ENCODE results near the gene BLZF1.
"Not testable (repeated sequence)": the region's sequence is repeated elsewhere in the genome, so short reads cannot be mapped to it uniquely, and the experiment has no call there.

BLZF1 gene

DNA sequence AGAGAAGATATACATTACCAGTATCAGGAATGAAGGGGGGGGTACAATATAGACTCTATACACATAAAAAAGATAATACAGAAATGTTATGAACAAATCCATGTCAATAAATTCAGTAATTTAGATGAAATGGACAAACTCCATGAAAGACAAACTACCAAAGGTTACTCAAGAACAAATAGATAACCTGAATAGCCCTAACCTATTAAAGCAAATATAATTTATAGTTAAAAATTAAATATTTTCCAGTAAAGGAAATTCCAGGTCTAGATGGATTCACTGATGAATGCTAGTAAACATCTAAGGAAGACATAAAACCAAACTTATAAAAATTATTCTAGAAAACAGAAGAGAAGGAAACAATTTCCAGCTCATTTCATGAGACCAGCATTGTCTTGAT lies 13.2 kb downstream of the BLZF1 start:
- DNase-seq: no peak

DNA sequence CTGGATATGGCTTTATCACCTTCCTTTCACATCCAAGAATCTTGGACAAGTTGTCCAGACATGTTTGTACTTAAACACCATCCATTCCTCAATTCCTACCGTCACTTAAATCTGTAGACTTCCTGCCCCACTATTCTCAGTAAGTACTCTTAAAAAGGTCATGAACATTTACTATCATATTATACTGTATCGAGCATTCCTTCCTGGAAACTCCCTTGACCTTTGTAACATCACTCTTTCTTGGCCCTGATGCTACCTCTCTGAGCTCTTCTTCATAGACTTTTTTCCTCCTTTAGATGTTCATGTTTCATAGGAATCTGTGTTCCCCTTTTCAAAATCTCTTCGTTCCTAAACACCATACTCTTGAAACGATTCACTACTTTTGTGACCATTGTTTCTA lies 15.5 kb downstream of the BLZF1 start:
- TF ChIP-seq GATA1 (IDR thresholded peaks at IDR 0.05; ENCODE audit: low read depth, low read length) (no peak), POLR2A (IDR thresholded peaks at IDR 0.05; ENCODE audit: low read length) (no peak)
- no peak for DNase-seq

More for the DNA sequence above, 13.2 kb downstream of the BLZF1 start:
- TF ChIP-seq POLR2A (IDR thresholded peaks at IDR 0.05; ENCODE audit: low read length) (no peak), GATA1 (IDR thresholded peaks at IDR 0.05; ENCODE audit: low read depth, low read length) (no peak)

DNA sequence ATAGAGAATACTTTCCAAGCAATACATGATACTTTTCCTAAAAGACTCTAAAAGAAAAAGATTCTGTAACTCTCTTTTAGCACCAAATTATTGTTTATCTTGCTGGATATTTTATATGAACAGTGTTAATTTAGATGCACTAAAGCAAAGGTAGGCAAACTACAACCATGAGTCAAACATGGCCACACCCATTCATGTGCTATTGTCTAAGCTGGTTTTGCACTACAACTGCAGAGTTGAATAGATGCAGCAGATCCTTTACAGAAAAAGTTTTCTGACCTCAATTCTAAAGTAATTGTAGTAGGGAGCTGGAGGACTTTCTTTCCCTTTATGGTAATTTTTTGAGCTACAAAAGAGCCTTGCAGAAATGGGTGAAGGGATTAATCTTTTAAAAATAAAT lies 19.4 kb downstream of the BLZF1 start:
- no peak for DNase-seq
- TF ChIP-seq POLR2A (IDR thresholded peaks at IDR 0.05; ENCODE audit: low read length) (no peak), GATA1 (IDR thresholded peaks at IDR 0.05; ENCODE audit: low read depth, low read length) (no peak)

DNA sequence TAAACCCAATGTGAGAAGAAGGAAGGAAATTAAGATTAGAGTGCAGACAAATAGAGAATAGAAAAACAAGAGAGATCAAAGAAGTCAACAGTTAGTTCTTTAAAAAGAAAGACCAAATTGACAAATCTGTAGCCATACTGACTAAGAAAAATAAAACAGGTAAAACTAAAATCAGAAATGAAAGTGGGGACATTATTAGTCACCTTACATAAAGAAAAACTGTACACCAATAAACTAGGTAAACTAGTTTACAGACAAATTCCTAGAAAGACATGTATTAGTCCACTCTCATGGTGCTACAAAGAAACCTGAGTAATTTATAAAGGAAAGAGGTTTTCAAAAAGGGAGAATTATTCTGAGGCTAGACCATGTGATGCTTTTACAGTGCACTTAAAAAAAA lies 22.3 kb downstream of the BLZF1 start:
- no peak for DNase-seq
- TF ChIP-seq POLR2A (IDR thresholded peaks at IDR 0.05; ENCODE audit: low read length): no peak
- TF ChIP-seq GATA1 (IDR thresholded peaks at IDR 0.05; ENCODE audit: low read depth, low read length): no peak

DNA sequence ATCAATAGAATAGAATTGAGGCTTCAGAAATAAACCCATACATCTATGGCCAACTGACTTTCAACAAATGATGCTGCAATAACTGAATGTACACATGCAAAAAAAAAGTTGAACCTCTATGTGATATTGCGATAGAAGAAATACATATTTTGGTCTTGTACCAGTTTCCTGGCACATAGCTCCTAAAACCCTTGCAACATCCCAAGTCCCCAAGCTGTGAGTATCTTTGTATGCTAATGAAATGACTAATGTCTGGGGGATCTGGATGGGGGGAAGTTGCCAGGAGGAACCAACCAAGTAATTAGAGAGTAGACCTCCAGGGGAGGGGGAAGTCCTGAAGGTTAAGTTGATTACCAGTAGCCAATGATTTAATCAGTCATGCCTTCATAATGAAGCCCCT lies 24.4 kb downstream of the BLZF1 start:
- TF ChIP-seq POLR2A (IDR thresholded peaks at IDR 0.05; ENCODE audit: low read length) (no peak), GATA1 (IDR thresholded peaks at IDR 0.05; ENCODE audit: low read depth, low read length) (no peak)
- no peak for DNase-seq

DNA sequence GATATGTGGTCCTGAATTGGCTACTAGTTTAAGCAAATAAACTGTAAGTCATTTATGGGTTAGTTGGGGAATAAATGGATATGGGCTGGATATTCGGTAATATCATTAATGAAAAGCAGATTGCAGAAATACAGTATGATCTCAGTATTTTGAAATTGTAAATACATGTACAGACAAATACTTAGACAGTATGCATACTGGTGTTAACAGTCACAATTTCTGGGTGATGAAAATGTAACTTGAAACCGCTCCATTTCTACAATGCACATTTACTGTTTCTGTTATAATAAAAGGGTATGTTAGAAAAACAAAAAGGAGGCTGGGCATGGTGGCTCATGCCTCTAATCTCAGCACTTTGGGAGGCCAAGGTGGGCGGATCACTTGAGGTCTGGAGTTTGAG lies 28.0 kb downstream of the BLZF1 start:
- no peak for DNase-seq
- TF ChIP-seq POLR2A (IDR thresholded peaks at IDR 0.05; ENCODE audit: low read length) (no peak), GATA1 (IDR thresholded peaks at IDR 0.05; ENCODE audit: low read depth, low read length) (no peak)

DNA sequence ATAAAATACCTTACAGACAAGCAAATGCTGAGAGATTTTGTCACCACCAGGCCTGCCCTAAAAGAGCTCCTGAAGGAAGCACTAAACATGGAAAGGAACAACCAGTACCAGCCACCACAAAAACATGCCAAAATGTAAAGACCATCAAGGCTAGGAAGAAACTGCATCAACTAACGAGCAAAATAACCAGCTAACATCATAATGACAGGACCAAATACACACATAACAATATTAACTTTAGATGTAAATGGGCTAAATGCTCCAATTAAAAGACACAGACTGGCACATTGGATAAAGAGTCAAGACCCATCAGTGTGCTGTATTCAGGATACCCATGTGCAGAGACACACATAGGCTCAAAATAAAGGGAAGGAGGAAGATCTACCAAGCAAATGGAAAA lies 34.6 kb downstream of the BLZF1 start:
- not testable (repeated sequence) for DNase-seq

DNA sequence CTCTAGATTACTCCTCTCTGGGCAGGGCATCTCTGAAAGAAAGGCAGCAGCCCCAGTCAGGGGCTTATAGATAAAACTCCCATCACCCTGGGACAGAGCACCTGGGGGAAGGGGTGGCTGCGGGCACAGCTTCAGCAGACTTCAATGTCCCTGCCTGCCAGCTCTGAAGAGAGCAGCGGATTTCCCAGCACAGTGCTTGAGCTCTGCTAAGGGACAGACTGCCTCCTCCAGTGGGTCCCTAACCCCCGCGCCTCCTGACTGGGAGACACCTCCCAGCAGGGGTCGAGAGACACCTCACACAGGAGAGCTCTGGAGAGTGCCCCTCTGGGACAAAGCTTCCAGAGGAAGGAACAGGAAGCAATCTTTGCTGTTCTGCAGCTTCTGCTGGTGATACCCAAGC lies 40.3 kb downstream of the BLZF1 start:
- not testable (repeated sequence) for DNase-seq

DNA sequence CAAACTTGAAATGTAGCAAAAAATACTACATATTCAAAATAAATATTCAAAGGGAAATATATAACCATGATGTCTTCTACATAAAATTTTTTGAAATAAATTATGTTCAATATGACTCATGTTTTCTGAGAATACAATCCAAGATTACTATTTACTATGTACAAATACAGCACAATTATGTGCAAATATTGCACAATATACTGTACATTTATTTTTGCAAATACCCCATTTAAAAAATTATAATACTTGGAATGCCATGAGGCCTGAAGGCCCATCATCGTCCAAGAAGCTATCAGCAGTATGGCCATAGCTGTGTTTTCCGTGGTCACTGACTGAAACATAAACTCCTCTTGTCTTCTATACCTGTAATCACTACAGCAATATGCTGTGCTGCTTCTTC lies 47.0 kb downstream of the BLZF1 start:
- TF ChIP-seq POLR2A (IDR thresholded peaks at IDR 0.05; ENCODE audit: low read length) (no peak), GATA1 (IDR thresholded peaks at IDR 0.05; ENCODE audit: low read depth, low read length) (no peak)
- DNase-seq: no peak

DNA sequence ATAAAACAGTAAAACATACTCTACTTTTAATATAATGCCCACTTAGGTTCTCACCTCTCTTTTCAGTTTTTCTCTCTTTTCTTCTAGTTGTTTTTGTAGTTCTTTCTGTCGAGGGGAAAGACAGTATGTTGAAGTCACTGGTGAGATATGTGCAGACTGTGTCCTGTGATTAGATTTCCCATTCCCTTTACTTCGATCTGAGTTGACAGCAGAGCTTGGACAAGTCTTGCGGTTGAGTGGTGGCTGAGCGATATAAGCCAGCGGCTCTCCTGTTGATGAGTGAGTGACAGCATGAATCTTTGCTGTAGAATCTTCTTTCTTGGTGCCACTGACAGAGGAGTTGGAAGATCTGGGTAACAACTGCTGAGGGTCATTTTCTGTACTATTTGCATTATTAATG lies 53.3 kb downstream of the BLZF1 start:
- TF ChIP-seq GATA1 (IDR thresholded peaks at IDR 0.05; ENCODE audit: low read depth, low read length) (no peak), POLR2A (IDR thresholded peaks at IDR 0.05; ENCODE audit: low read length) (no peak)
- no peak for DNase-seq

DNA sequence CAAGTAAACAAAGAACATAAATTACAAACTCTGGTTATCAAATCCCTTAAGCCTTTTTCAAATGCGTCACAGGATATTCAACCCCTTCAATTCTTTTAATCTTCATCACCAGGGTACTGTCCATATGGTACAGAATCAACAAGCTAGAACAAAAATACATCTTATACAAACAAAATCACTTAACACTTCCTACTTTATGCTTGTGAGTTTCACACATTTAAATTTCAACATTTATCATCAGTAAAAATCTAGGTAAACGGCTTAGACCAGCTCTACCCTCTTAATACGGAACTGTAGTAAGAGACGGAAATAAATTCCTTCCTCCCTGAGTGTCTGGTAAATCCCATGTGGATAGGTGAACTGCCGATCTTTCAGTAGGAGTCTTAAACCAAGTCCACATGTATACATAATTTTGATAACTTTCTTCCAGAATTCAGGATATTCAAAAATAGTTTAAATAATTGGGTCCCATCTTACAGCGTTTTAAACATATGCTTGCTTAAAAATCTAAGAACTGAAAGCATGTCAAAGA lies 58.2 kb downstream of the BLZF1 start:
- no peak for DNase-seq
- TF ChIP-seq POLR2A (IDR thresholded peaks at IDR 0.05; ENCODE audit: low read length): no peak
- TF ChIP-seq GATA1 (IDR thresholded peaks at IDR 0.05; ENCODE audit: low read depth, low read length): no peak

DNA sequence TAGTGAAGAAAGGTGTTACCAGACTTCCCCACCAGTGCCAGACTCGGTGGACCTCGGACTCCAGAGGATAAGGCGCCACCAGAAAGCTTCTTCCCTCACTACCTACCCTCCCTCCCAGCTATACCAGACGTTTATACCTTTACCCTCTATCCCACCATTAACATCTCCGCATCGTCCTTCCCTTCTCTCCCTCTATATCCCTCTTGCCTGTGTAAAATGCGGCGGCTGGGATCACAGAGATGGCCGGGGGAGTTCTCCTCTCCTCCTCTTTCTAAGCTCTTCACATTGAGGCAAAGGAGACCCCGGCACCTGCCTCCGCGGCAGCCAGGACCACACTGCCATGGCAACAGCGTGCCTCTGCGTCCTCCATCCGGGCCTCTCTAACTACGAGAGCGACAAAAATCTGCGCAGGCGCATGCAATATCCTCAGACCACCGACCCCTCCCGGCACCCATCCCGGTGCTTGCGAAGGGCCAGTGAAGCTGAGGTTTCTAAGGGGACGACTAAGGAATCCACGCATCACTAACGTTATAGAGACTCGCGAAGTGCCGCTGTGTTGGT lies 59.2 kb downstream of the BLZF1 start, which contains the start of gene CCDC181:
Gene CCDC181 (minus strand): TSS at position 394 of the 561 bp plus-strand sequence. CDS start 2,547 bp downstream, outside the sequence.
- TF ChIP-seq POLR2A (IDR thresholded peaks at IDR 0.05; ENCODE audit: low read length) (no peak), GATA1 (IDR thresholded peaks at IDR 0.05; ENCODE audit: low read depth, low read length) (no peak)
- peak; percentile 2 to 4 for DNase-seq
